Activated CD4-positive, alpha-beta T cell treated with anti-CD3 and anti-CD28 coated beads, Interleukin-2, Interleukin-6, amounts not matched to agents 100 ng/mL and 50 ng/mL, durations not matched to agents 16 hours and 8 hours (primary cell): ENCODE data around the gene RSRC1.
"Not testable (repeated sequence)": the region's sequence is repeated elsewhere in the genome, so short reads cannot be mapped to it uniquely, and the experiment has no call there.

ENCODE experiments used
- DNase-seq: peaks from one replicate; pipeline ENCODE4 v3.0.0-alpha.2; 2020

Gene RSRC1

DNA sequence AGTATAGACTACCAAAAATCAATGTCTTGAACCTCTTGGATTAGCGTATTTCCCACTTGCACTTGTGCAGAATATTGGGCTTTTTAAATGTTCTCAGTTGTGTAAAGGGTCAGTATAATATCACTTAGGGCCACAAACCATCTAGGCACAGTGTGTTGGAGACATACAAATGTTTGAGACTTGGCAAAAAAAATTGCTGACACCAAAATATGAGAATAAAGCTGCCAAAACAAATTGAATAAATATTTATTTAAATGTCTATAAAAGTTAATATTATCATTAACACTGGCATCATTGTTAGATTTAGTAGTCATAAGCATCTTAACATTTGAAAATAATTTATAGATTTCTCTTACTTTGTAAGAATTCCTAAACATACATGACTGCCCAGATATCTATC is 430.2 kb downstream of the RSRC1 start:
- no peak for DNase-seq

DNA sequence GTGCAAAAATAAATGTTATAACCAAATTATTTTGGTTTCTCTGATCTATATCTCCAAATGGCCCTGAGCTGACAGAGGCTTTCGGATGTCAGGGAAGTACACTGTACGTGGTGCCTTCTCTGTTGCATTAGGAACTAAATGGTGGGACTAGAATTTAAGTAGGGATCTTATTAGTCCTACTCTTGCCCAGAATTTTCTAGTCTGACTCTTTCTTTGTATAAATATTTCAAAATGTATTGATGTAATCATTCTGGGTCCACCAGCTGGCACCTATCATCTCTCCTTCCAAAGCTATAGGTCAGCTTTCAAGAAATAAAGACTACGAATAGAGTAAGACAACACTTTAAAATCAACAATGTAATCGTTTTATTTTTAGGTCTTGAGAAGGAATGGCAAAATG is 438.8 kb downstream of the RSRC1 start:
- DNase-seq: no peak

DNA sequence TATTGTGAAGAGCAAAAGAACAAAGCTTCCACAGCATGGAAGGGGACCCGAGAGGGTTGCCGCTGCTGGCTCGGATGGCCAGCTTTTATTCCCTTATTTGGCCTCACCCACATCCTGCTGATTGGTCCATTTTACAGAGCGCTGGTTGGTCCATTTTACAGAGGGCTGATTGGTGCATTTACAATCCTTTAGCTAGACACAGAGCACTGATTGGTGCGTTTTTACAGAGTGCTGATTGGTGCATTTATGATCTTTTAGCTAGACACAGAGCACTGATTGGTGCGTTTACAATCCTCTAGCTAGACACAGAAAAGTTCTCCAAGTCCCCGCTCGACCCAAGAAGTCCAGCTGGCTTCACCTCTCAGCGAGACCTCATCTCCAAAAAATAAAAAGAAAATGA is 440.0 kb downstream of the RSRC1 start:
- DNase-seq: not testable (repeated sequence)

DNA sequence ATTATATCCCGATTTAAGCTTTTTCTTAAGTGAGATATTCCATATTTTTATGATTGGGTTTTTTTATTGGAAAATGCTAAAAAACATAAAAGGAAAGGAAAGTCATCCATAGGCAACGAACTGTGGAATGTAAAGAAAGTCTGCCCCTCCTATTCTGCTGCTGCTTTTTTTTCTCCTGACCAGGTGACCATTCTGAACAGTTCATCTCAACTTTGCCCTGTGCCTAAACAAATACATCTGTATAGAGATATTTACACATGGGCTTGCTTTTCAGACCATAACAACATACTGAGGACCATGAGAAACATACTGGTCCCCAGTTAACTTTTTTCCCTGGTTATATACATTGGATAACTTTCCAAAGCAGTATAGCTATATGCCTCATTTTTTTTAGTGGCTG is 442.2 kb downstream of the RSRC1 start:
- DNase-seq: no peak

DNA sequence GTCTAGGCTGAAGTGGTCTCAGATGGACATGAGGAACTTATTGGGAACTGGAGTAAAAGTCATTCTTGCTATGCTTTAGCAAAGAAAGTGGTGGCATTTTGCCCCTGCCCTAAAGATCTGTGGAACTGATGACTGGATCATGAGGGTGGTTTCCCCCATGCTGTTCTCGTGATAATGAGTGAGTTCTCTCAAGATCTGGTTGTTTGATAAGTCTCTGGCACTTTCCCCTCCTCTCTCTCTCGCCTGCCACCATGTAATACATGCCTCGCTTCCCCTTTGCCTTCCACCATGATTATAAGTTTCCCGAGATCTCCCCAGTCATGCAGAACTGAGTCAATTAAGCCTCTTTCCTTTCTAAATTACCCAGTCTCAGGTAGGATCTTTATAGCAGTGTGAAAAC is 449.6 kb downstream of the RSRC1 start:
- no peak for DNase-seq

DNA sequence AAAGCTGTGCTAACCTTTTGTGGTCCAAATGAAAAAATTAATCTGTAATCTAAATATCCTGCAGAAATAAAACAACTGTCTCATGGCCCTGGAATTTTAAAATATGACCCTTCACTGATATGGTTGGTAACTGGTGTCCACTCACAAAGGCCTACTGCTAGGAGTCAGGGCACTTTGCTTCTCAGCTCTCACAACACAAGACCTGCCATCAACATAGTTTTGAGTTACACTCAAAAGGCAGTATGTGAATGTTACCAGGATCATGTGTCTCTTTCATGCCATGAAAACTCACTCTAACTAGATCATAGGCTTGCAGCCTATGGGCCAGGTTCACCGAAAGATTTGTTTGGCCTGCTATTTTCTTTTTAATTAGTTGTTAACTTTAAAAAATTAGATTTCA is 451.1 kb downstream of the RSRC1 start:
- DNase-seq: no peak

DNA sequence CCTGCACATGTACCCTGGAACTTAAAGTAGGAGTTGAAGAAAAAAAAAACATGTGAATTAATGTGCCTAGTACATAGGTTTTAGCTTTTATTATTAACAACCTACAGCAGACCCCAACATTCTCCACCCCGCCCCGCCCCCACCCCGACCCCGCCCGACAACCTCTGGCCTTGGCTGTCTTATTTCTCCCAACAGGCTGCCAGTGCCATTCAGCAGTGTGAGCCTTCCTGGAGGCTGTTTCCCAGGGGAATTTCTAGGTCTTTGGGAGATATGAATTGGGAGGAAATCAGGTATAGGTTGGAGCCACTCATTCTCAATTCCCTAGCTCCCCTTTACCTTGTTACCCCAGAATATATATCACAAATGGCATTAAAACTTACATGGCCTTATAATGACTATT is 452.8 kb downstream of the RSRC1 start:
- DNase-seq: no peak

DNA sequence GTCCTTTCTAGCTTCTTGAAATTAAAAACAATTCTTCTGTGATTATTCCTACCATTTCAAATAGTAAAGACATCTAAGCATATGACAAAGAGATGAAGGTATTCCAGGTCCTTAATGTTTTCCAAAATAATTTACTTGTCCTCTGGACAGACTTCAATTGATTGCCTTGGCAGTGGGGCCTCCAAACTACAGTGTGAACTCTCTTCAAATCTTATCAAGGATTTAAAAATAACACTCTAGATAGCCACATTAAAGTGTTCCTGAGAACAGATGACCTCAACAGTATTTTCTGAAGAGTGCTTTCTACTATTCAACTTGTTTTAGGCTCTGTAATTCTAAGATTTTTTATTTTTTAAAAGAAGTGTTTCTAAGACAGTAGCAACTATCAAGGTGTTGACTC is 453.2 kb downstream of the RSRC1 start:
- DNase-seq: no peak

DNA sequence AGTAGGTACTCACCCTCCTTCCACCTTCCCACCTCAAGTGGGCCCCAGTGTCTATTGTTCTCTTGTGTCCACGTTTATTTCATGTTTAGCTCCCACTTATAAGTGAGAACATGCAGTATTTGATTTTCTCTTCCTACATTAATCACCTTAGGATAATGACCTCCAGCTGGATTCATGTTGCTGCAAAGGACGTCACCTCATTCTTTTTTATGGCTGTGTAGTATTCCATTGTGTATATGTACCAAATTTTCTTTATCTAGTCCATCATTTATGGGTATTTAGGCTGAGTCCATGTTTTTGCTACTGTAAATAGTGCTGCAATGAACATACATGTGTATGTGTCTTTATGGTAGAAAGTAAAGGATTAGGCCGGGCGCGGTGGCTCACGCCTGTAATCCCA is 455.2 kb downstream of the RSRC1 start:
- DNase-seq: no peak

DNA sequence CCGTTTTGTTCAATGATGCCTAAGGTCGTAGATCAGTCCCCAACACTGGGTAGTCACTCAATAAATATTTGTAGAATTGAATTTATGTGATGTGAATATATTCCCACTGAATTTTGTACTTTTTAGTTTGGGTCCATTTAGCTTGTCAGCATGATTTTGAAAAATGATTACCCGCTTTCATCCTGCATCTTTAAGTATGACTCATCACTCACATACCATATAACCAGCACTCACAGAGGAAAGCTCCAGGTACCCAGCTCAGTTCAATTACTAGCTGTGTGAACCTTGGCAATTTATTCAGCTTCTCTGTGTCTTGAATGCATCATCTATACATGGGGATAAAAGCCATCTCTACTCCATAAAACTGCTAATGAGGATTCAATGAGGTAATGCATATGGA is 458.9 kb downstream of the RSRC1 start:
- DNase-seq: no peak

DNA sequence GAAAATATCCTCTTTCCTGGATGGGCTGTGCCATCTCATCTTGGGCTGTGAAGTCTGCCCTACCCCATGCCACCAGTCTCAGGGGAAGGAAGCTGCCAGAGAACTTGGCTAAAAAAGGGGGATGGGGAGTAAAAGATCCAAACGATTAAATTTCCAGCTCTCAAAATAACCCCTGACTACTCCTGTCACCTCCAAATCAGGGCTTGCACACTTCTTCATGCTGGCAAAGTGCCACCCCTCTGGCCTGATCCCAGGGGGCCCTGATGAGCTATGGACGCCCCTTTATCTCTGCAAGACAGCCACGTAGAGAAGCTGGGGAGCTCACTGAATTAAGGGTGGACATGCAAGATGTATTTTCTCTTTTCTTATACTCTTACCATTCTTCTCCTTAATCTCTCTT is 459.9 kb downstream of the RSRC1 start:
- DNase-seq: no peak

DNA sequence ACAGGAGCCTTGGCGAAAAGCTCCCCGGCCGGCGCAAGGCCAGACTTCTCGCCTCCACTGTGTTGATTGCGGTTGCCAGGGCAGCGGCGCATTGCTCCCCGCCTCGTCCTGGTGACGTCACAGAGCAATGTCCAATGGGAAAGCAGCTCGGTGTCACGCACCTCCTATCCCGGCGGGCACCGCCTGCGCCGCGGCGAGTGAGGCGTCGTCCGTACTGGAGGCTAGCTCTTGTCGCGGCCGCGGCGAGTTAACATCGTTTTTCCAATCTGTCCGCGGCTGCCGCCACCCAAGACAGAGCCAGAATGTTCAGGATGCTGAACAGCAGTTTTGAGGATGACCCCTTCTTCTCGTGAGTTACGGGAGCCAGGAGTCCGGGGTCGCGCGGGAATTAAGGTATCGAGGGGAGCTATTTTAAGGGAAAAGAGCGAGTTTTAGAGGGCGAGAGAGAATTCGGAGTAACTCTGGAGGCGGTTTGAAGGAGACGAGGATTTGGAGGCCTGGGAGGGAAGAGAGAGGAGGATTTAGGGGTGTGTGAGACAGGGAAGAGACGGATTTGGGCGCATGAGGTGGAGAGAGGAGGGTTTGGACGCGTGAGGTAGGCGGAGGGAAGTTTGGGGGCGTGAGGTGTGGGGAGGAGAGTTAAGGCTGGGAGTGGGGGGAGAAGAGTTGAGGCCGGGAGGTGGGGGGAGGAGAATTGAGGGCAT is 461.3 kb downstream of the RSRC1 start, which contains the start of gene MLF1:
Gene MLF1 (plus strand): TSS at position 196 of the 704 bp plus-strand sequence. CDS start 107 bp downstream, at position 303.
- peak; percentile 87 for DNase-seq

DNA sequence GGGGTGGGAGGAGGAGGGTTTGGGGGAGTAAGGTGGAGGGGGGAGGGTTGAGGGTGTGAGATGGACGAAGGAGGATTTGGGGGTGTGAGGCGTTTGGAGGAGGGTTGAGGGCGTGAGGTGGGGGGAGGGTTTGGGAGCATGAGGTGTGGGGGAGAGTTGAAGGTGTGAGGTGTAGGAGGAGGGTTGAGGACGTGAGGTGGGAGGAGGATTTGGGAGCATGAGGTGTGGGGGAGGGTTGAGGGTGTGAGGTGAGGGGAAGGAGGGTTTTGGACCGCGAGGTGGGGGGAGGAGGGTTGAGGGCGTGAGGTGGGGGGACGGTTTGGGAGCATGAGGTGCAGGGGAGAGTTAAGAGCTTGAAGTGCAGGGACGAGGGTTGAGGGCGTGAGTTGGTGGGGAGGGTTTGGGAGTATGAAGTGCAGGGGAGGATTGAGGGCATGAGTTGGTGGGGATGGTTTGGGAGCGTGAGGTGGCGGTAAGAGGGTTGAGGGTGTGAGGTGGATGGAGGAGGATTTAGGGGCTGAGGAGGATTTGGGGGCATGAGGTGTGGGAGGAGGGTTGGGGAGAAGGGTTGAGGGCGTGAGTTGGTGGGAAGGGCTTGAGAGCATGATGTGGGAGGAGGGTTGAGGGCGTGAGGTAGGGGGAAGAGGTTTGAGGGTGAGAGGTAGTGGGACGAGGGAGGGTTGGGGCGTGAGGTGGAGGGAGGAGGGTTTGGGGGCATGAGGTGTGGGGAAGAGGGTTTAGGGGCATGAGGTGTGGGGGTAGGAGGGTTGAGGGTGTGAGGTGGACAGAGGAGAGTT is 462.3 kb downstream of the RSRC1 start:
- no peak for DNase-seq

DNA sequence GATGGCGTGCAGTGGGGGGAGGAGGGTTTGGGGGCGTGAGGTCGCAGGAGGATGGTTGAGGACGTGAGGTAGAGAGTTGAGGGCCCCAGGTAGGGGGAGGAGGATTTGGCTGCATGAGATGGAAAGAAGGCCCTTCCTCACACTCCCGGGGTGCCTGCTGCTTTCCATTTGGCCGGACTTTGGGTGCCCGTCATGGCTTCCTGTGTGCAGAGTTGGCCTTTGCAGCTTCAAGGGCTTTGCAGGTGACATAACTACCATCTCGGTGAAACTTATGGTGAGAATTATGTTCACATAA is 462.8 kb downstream of the RSRC1 start:
- no peak for DNase-seq

DNA sequence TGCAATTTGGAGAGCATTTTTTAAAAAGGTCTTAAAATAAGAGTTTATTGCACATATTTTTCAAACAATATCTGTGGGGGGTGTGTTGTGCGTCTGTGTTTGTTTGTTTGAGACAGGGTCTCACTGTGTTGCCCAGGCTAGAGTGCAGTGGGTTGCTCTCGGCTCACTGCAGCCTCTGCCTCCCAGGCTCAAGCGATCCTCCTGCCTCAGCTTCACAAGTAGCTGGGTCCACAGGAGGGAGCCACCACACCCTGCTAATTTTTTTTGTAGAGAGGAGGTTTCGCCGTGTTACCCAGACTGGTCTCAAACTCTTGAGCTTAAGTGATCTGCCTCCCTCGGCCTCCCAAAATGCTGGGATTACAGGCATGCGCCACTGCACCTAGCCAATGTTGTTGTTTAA is 463.8 kb downstream of the RSRC1 start:
- no peak for DNase-seq

DNA sequence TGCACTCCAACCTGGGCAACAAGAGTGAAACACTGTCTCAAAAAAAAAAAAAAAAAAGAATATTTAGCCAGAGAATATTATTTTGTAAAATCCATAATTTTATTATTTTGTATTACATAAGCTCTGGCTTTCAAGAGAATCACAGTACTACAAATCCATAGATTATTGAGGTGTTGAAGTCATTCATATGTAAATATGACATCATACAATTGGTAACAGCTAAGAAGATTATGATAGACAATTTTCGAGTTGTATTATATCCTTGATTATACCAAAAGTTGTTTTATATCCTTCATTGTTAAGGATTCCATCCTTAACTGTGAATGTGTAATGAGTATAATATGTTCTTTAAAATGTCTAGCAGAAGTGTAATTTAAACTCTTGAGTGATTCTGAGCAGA is 464.8 kb downstream of the RSRC1 start:
- DNase-seq: no peak

DNA sequence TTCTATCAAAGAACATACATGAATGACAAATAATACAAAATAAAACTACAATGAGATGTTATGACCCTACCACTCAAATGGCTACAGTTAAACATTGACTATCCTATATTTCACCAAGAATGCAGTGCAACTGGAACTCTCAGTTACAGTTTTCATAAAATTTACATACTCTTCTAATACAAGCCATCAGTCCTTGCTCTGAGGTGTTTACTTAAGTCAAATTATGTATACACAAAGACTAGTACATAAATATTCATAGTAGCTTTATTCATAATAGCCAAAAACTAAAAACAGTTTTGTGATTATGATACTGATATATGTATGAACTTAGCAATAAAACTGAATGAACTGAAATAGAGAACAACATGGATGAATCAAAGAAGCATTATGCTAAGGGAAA is 480.3 kb downstream of the RSRC1 start:
- DNase-seq: no peak
